ENCODE results near the gene AHCYL1. TPM values are rescaled to one million over a fixed set of nuclear protein-coding genes. Genes with fewer than 3 reads are reported as not detected.

Gene AHCYL1
- total and polyA plus RNA-seq, 2 of the 8 experiments (the other 6 are each of a cell fraction or from before 2014, with no cell fraction given): 64.5 to 95.9 TPM

GRCh38 chr1:110007046-110007830 is 22.7 kb downstream of the AHCYL1 start (continued):
- TF ChIP-seq SP2 (IDR thresholded peaks at IDR 0.05; ENCODE audit: low read length) (no peak), EGR1 (IDR thresholded peaks at IDR 0.05; ENCODE audit: borderline replicate concordance, low read depth, low read length) (no peak), SP1 (IDR thresholded peaks at IDR 0.05; ENCODE audit: low read depth, low read length) (no peak), CTBP2 (IDR thresholded peaks at IDR 0.05; ENCODE audit: borderline replicate concordance, insufficient read depth, insufficient read length, low read length) (no peak)

Measured in H1 (cell line).